HG03064 (cell line): Measurements from ENCODE around the gene LGALS13.
"Not testable (repeated sequence)": the region's sequence is repeated elsewhere in the genome, so short reads cannot be mapped to it uniquely, and the experiment has no call there.

ENCODE experiments used
- ATAC-seq: cut with Tn5 transposase; IDR thresholded peaks from one replicate; pipeline ENCODE4 v1.9.1; 2021; ENCODE audit warnings: low read depth; ENCODE audit not compliant: unreplicated experiment

LGALS13 gene

GRCh38 chr19:39613597-39613996 is 11.3 kb downstream of the LGALS13 start:
- ATAC-seq, result no peak

GRCh38 chr19:39617745-39618144 is 15.4 kb downstream of the LGALS13 start:
- no peak for ATAC-seq

DNA sequence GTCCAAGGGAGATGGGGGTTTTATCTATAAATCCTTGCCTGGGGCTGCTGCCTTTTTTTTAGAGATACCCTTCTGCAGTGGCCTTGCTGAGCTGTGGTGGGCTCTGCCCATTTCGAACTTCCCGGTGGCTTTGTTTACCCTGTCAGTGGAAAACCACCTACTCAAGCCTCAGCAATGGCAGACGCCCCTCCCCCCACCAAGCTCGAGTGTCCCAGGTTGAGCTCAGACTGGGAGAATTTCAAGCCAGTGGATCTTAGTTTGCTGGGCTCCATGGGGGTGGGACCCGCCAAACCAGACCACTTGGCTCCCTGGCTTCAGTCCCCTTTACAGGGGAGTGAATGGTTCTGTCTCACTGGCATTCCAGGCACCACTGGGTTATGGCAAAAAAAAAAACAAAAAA is 21.6 kb downstream of the LGALS13 start:
- ATAC-seq, result no peak

- ATAC-seq, result not testable (repeated sequence)
Measured at GRCh38 chr19:39627631-39628030, 25.3 kb downstream of the LGALS13 start.

DNA sequence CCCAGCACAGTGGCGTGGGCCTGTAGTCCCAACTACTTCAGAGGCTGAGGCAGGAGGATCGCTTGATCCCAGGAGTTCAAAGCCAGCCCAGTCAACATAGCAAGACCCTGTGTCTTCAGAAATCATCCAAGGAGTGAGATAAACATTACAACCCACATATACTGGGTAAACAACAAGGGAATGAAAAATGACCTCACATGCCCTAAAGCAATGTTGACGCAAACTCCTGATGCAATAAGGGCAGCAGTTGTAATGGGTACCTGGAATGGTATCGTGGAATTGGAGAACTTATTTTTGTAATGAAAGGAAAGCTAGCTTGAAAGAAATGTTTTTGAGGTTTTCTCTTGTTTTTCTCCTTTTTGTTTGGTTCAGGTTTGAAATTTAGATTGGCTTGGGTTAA is 28.9 kb downstream of the LGALS13 start:
- no peak for ATAC-seq

DNA sequence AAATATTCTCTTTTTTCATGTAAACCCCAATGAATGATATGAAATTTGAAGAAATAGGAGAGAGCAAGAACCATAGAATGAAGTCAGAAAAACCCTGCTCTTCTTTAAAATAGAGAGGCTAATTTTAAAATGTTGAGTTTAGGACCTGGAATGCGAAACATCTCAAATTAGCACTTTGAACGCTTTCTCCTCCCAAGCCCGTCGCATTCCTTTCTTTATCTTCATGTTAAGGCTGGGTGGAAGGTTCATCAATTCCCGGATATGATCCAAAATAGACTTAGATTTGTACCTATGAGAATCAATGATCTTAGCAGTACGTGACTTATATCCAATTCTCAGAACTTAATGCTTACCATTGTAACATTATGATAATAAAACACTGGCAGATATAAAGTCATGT is 29.3 kb downstream of the LGALS13 start:
- ATAC-seq, result no peak

GRCh38 chr19:39637891-39638290 is 35.6 kb downstream of the LGALS13 start:
- no peak for ATAC-seq

GRCh38 chr19:39641773-39642172 is 39.4 kb downstream of the LGALS13 start:
- no peak for ATAC-seq

- ATAC-seq, result no peak
Measured at GRCh38 chr19:39643591-39643990, 41.3 kb downstream of the LGALS13 start.

DNA sequence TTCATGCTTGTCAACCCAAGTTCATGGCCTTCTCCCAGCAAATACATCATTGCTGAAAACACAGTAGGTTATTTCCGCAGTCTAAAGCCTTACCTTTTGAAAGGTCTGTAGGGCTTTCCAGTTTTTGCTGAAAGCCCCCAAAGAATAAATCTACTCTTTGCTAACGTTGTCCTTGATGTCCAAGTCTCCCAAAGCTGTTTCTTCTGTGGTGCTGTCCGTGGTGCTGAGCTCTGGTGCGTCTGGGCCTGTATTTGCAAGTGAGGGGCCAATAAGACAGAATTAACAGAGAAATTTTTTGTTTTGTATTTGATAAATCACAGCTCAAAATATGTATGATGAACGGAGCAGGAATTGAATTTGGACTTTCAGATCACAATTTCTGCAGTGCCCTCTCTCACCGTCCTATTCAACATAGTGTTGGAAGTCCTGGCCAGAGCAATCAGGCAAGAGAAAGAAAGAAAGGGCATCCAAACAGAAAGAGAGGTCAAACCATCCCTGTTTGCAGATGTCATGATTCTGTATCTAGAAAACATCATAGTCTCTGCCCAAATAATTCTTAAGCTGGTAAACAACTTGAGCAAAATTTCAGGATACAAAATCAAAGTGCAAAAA is 43.6 kb downstream of the LGALS13 start:
- ATAC-seq, result no peak

GRCh38 chr19:39647918-39648317 is 45.6 kb downstream of the LGALS13 start:
- ATAC-seq, result no peak

GRCh38 chr19:39655613-39656012 is 53.3 kb downstream of the LGALS13 start, which contains the start of gene LGALS16:
LGALS16 (plus strand) TSS chr19:39655913; CDS start chr19:39655962, 49 bp downstream.
- ATAC-seq, result no peak
